ENCODE data around the gene CCDC179. TPM values are rescaled to one million over a fixed set of nuclear protein-coding genes. Genes with fewer than 3 reads are reported as not detected.

Gene CCDC179
- total and polyA plus RNA-seq, 2 of the 13 experiments (the other 11 are each of a cell fraction or from before 2014, with no cell fraction given), result not detected

DNA sequence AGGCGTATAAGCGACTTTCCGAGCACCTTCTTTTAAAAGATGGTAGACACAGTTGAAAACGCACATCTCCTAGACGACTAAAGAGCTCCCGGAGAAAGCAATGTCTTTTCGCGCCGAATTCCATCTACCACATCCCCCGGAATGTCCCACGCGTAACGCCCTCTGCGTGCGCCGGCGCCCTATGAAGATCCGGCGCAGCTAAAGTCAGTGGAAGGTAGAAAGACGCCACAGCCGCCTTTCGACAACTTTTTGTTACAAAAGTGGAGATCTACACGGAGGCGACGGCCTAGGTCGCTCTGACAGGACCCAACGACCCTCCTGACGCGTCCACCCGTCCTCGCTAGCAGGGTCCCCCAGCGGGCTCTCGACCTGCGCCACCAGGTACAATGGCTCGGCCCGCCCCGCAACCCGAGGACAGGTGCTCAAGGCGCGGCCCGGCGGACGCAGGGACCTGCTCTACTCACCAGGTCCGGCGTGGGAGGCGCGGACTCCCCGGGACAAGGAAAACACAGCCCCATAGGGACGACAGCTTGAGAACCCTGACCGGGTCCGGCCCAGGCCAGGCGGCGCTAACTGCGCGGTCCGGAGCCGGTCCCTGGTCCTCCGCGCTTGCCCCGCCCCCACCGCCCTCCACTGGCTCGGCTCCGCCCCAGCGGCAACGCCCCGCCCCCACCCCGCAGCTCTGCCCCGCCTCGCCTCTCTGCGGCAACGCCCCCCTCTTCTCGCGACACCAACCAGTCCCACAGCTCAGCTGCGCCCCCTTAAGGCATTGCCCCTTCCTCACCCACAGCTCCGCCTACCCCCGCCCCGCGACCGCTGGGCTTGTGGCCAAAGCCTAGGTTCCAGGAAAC is 30.8 kb downstream of the CCDC179 start, which contains the start of gene SVIP (continued):
- no peak for TF ChIP-seq MTF2 (CRISPR knock-in tag; IDR thresholded peaks at IDR 0.05; ENCODE audit: borderline replicate concordance)
- TF ChIP-seq, protein P1, sequence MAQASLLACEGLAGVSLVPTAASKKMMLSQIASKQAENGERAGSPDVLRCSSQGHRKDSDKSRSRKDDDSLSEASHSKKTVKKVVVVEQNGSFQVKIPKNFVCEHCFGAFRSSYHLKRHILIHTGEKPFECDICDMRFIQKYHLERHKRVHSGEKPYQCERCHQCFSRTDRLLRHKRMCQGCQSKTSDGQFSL (CRISPR knock-in tag; IDR thresholded peaks at IDR 0.05), result 0 out of 2 replicates have a peak, but pooled peaks have one; percentile 23
- TF ChIP-seq KDM2A (CRISPR knock-in tag; IDR thresholded peaks at IDR 0.05; ENCODE audit: borderline replicate concordance, low read depth), result peak; percentile 99
- no peak for TF ChIP-seq ZNF7 (CRISPR knock-in tag; IDR thresholded peaks at IDR 0.05)
- TF ChIP-seq, protein P2, sequence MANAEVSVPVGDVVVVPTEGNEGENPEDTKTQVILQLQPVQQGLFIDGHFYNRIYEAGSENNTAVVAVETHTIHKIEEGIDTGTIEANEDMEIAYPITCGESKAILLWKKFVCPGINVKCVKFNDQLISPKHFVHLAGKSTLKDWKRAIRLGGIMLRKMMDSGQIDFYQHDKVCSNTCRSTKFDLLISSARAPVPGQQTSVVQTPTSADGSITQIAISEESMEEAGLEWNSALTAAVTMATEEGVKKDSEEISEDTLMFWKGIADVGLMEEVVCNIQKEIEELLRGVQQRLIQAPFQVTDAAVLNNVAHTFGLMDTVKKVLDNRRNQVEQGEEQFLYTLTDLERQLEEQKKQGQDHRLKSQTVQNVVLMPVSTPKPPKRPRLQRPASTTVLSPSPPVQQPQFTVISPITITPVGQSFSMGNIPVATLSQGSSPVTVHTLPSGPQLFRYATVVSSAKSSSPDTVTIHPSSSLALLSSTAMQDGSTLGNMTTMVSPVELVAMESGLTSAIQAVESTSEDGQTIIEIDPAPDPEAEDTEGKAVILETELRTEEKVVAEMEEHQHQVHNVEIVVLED (CRISPR knock-in tag; IDR thresholded peaks at IDR 0.05; ENCODE audit: borderline replicate concordance), result peak; percentile 58
- TF ChIP-seq, protein P3, sequence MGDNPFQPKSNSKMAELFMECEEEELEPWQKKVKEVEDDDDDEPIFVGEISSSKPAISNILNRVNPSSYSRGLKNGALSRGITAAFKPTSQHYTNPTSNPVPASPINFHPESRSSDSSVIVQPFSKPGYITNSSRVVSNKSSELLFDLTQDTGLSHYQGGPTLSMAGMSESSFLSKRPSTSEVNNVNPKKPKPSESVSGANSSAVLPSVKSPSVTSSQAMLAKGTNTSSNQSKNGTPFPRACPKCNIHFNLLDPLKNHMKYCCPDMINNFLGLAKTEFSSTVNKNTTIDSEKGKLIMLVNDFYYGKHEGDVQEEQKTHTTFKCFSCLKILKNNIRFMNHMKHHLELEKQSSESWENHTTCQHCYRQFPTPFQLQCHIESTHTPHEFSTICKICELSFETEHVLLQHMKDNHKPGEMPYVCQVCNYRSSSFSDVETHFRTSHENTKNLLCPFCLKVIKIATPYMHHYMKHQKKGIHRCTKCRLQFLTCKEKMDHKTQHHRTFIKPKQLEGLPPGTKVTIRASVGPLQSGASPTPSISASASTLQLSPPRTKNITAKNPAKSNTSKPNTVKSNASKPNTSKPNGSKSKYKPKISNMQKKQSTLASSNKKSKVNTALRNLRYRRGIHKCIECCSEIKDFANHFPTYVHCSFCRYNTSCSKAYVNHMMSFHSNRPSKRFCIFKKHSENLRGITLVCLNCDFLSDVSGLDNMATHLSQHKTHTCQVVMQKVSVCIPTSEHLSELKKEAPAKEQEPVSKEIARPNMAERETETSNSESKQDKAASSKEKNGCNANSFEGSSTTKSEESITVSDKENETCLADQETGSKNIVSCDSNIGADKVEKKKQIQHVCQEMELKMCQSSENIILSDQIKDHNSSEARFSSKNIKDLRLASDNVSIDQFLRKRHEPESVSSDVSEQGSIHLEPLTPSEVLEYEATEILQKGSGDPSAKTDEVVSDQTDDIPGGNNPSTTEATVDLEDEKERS (CRISPR knock-in tag; IDR thresholded peaks at IDR 0.05), result no peak
- TF ChIP-seq ZSCAN21 (CRISPR knock-in tag; IDR thresholded peaks at IDR 0.05; ENCODE audit: borderline replicate concordance), result peak; percentile 68; the same call in 1 of the 2 replicates
- TF ChIP-seq, protein P4, sequence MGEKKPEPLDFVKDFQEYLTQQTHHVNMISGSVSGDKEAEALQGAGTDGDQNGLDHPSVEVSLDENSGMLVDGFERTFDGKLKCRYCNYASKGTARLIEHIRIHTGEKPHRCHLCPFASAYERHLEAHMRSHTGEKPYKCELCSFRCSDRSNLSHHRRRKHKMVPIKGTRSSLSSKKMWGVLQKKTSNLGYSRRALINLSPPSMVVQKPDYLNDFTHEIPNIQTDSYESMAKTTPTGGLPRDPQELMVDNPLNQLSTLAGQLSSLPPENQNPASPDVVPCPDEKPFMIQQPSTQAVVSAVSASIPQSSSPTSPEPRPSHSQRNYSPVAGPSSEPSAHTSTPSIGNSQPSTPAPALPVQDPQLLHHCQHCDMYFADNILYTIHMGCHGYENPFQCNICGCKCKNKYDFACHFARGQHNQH (CRISPR knock-in tag; IDR thresholded peaks at IDR 0.05), result 0 out of 2 replicates have a peak, but pooled peaks have one; percentile 59
- no peak for TF ChIP-seq ZNF660 (CRISPR knock-in tag; IDR thresholded peaks at IDR 0.05; ENCODE audit: borderline replicate concordance, low read depth)
- no peak for TF ChIP-seq ATF7 (IDR thresholded peaks at IDR 0.05)
- TF ChIP-seq ATF7 (CRISPR knock-in tag; IDR thresholded peaks at IDR 0.05), result peak; percentile 27; the same call in 1 of the 2 replicates
- TF ChIP-seq, protein P5, sequence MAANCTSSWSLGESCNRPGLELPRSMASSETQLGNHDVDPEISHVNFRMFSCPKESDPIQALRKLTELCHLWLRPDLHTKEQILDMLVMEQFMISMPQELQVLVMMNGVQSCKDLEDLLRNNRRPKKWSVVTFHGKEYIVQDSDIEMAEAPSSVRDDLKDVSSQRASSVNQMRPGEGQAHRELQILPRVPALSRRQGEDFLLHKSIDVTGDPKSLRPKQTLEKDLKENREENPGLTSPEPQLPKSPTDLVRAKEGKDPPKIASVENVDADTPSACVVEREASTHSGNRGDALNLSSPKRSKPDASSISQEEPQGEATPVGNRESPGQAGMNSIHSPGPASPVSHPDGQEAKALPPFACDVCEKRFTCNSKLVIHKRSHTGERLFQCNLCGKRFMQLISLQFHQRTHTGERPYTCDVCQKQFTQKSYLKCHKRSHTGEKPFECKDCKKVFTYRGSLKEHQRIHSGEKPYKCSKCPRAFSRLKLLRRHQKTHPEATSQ (CRISPR knock-in tag; IDR thresholded peaks at IDR 0.05; ENCODE audit: borderline replicate concordance), result 0 out of 2 replicates have a peak, but pooled peaks have one; percentile 18
- no peak for TF ChIP-seq FOXP1 (IDR thresholded peaks at IDR 0.05)
- TF ChIP-seq FOXP1 (CRISPR knock-in tag; IDR thresholded peaks at IDR 0.05), result 0 out of 2 replicates have a peak, but pooled peaks have one; percentile 23
- 0 out of 2 replicates have a peak, but pooled peaks have one; percentile 11 for TF ChIP-seq HOXA3 (CRISPR knock-in tag; IDR thresholded peaks at IDR 0.05)
- no peak for TF ChIP-seq HMG20B (CRISPR knock-in tag; conservative IDR thresholded peaks at IDR 0.05)
- TF ChIP-seq XRCC5 (optimal IDR thresholded peaks at IDR 0.05; ENCODE audit: low read length), result peak; percentile 72
- TF ChIP-seq, protein P6, sequence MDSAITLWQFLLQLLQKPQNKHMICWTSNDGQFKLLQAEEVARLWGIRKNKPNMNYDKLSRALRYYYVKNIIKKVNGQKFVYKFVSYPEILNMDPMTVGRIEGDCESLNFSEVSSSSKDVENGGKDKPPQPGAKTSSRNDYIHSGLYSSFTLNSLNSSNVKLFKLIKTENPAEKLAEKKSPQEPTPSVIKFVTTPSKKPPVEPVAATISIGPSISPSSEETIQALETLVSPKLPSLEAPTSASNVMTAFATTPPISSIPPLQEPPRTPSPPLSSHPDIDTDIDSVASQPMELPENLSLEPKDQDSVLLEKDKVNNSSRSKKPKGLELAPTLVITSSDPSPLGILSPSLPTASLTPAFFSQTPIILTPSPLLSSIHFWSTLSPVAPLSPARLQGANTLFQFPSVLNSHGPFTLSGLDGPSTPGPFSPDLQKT (CRISPR knock-in tag; IDR thresholded peaks at IDR 0.05; ENCODE audit: borderline replicate concordance), result no peak
- peak; percentile 29; the same call in 1 of the 2 replicates for TF ChIP-seq RARA (CRISPR knock-in tag; IDR thresholded peaks at IDR 0.05)
- TF ChIP-seq ZNF605 (CRISPR knock-in tag; IDR thresholded peaks at IDR 0.05), result peak; percentile 76
